HCT116 (cell line): ENCODE measurements around the gene SPSB2. TPM values are rescaled to one million over a fixed set of nuclear protein-coding genes. Genes with fewer than 3 reads are reported as not detected.

ENCODE experiments used
- ATAC-seq: fragments of 200-7000 bp; cut with Tn5 transposase; 2 replicates; pipeline ENCODE4 v1.9.1; 2020; ENCODE audit warnings: mild to moderate bottlenecking, moderate library complexity
- BruUV-seq: library from RNA; stranded (reverse); fragments of 400-500 nt; replicated peaks from 2 replicates; lab custom pipeline; 2021; lab: Mats Ljungman, UMichigan
- CTCF ChIA-PET: fragments of 300-600 bp; sonication (Branson Sonifier 250); formaldehyde crosslinking; loops from one replicate; lab custom pipeline; 2021; ENCODE audit warnings: antibody characterized with exemption; lab: Charles Lee
- POLR2A ChIA-PET: fragments of 300-600, 350-600 bp; sonication (Branson Sonifier 250); formaldehyde crosslinking; loops from one replicate; lab custom pipeline; 2021; ENCODE audit warnings: antibody characterized with exemption; lab: Charles Lee
- RAD21 ChIA-PET, 2 experiments: fragments of 300-600 bp; sonication (Branson Sonifier 250); formaldehyde crosslinking; loops; one replicate each; lab custom pipeline; 2023; ENCODE audit warnings: low total read pairs in 2 of 2; ENCODE audit not compliant: uncharacterized antibody in 2 of 2, unreplicated experiment in 2 of 2, low non-redundant PET in 1 of 2; lab: Charles Lee
- DNase-seq: peaks from one replicate; pipeline ENCODE4 v3.0.0-alpha.2; 2010; ENCODE audit warnings: low read depth, low spot score
- H2AFZ ChIP-seq: fragments of 200-600 bp; shearing (Covaris generic), sonication (generic); 2 replicates; pipeline ENCODE4 v1.6.1; 2017; ENCODE audit warnings: low read depth, mixed run types, mixed read lengths, antibody characterized with exemption, low read length; ENCODE audit not compliant: poor library complexity, severe bottlenecking
- H3K27ac ChIP-seq: 2 replicates; pipeline ENCODE4 v1.5.1; 2012; ENCODE audit warnings: low read depth, low read length
- H3K27me3 ChIP-seq: fragments of 200-600 bp; sonication (generic); 2 replicates; pipeline ENCODE4 v1.6.1; 2016; ENCODE audit warnings: mixed run types, low read length, mixed read lengths; ENCODE audit not compliant: insufficient read depth
- H3K36me3 ChIP-seq, 2 experiments: fragments of 200-500 bp in 1 of 2; fragments of 200-600 bp in 1 of 2; sonication (Bioruptor generic) in 1 of 2; sonication (generic) in 1 of 2; 2 replicates each; pipeline versions ENCODE4 v1.5.1 to v1.6.1; 2014 to 2016; ENCODE audit warnings: low read length in 2 of 2, inconsistent platforms in 1 of 2, mixed read lengths in 1 of 2, mixed run types in 1 of 2; ENCODE audit not compliant: insufficient read depth in 2 of 2, control insufficient read depth in 1 of 2
- H3K4me1 ChIP-seq, 2 experiments: fragments of 200-600 bp in 1 of 2; sonication (generic) in 1 of 2; 2 replicates each; pipeline versions ENCODE4 v1.5.1 to v1.6.1; 2012 to 2017; ENCODE audit warnings: low read length in 2 of 2, inconsistent platforms in 1 of 2, mild to moderate bottlenecking in 1 of 2, mixed read lengths in 1 of 2, mixed run types in 1 of 2, moderate library complexity in 1 of 2; ENCODE audit not compliant: insufficient read depth in 2 of 2, control insufficient read depth in 1 of 2
- H3K4me2 ChIP-seq: fragments of 200-600 bp; sonication (generic); 2 replicates; pipeline ENCODE4 v1.6.1; 2017; ENCODE audit warnings: mixed run types, low read length, mixed read lengths
- H3K4me3 ChIP-seq, 2 experiments: fragments of 200-600 bp in 1 of 2; sonication (generic) in 1 of 2; replicated peaks in 1 of 2; 2 replicates each; pipeline ENCODE4 v1.5.1; 2011 to 2016; ENCODE audit warnings: low read length in 2 of 2, control low read depth in 1 of 2, low read depth in 1 of 2, mild to moderate bottlenecking in 1 of 2, mixed read lengths in 1 of 2, mixed run types in 1 of 2
- H3K79me2 ChIP-seq: fragments of 200-600 bp; sonication (generic); 2 replicates; pipeline ENCODE4 v1.6.1; 2017; ENCODE audit warnings: mild to moderate bottlenecking, mixed run types, low read length, moderate library complexity, mixed read lengths; ENCODE audit not compliant: insufficient read depth
- H3K9ac ChIP-seq: fragments of 200-600 bp; sonication (generic); 2 replicates; pipeline ENCODE4 v1.6.1; 2016; ENCODE audit warnings: low read length, mixed read lengths
- H3K9me2 ChIP-seq: fragments of 200-600 bp; sonication (generic), shearing (Covaris generic); 2 replicates; pipeline ENCODE4 v1.6.1; 2017; ENCODE audit warnings: mixed run types, mild to moderate bottlenecking, moderate library complexity; ENCODE audit not compliant: insufficient read depth
- H3K9me3 ChIP-seq, 2 experiments: fragments of 200-500 bp in 1 of 2; fragments of 200-600 bp in 1 of 2; sonication (Bioruptor generic) in 1 of 2; sonication (generic) in 1 of 2; 2 replicates each; pipeline ENCODE4 v1.6.1; 2014 to 2017; ENCODE audit warnings: low read length in 2 of 2, mixed read lengths in 2 of 2, inconsistent platforms in 1 of 2, low read depth in 1 of 2, mild to moderate bottlenecking in 1 of 2, mixed run types in 1 of 2, moderate library complexity in 1 of 2; ENCODE audit not compliant: control insufficient read depth in 1 of 2, insufficient read depth in 1 of 2
- H4K20me1 ChIP-seq: fragments of 200-600 bp; sonication (generic), shearing (Covaris generic); 2 replicates; pipeline ENCODE4 v1.6.1; 2017; ENCODE audit warnings: mixed run types, mild to moderate bottlenecking, moderate library complexity; ENCODE audit not compliant: insufficient read depth
- POLR2A ChIP-seq: IDR thresholded peaks from 2 replicates; pipeline ENCODE4 v1.7.0; 2011; ENCODE audit warnings: borderline replicate concordance; ENCODE audit not compliant: insufficient read depth, insufficient read length; ENCODE audit errors: extremely low read depth
- POLR2AphosphoS5 ChIP-seq: IDR thresholded peaks from 2 replicates; pipeline ENCODE4 v1.6.1; 2011; ENCODE audit warnings: mild to moderate bottlenecking, low read depth, low read length, moderate library complexity
- TCF7L2 ChIP-seq: IDR thresholded peaks from 2 replicates; pipeline ENCODE4 v1.7.0; 2011; ENCODE audit warnings: borderline replicate concordance, inconsistent platforms; ENCODE audit not compliant: insufficient read depth, insufficient read length; ENCODE audit errors: extremely low read depth
- ZFX ChIP-seq: fragments of 450-650 bp; IDR thresholded peaks from 2 replicates; pipeline ENCODE4 v1.6.1; 2017
- intact Hi-C: fragments of 100-400 bp; cut with micrococcal nuclease; formaldehyde crosslinking; loops from 2 replicates; pipeline ENCODE4 v1.10.0; 2022
- total RNA-seq: library from RNA; stranded (reverse); gene quantifications from one replicate; pipeline ENCODE4 v1.2.1, GENCODE V29; 2021; ENCODE audit not compliant: unreplicated experiment
- TF ChIP-seq, protein P1 (sequence below): IDR thresholded peaks from 2 replicates; pipeline ENCODE4 v1.6.1; 2012

The SPSB2 gene
- total RNA-seq, 1 experiment from 2014 or later: 10.0 TPM

DNA sequence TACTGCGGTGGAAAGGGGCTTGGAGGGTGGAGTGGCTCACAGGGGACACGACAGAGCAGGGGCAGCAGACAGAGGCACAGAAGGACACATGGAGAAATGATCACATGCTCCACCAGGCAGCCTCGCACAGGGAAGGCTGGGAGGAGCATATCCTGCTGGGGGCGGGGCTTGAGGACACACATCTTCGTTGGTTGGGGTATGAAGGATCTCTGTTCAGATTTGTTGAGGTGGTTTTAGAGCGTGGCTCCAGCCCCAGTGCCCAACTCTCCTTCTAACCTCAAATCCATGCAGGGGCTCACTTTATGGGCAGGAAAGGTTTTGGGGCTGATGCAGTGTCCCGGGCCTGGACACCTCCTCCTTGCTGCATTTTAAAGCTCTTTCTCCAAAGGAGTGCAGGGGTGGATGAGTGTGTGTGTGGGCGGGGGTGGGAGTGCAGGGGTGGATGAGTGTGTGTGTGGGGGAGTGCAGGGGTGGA is 45.6 kb downstream of the SPSB2 start:
- no peaks in the 10 kb centered on the region for H3K9me3 ChIP-seq
- H3K27me3 ChIP-seq: peaks cover 1% of the 10 kb centered on the region; the same call in 1 of the 2 replicates
- H3K9me2 ChIP-seq: no peaks in the 10 kb centered on the region
- H3K36me3 ChIP-seq: peaks cover 5 to 17% of the 10 kb centered on the region in 2 experiments; a peak in 2 of 4 replicates
- peak overlapping the region; percentile 54 to 95 for H3K4me3 ChIP-seq
- DNase-seq (peak; percentile 69), ATAC-seq (peak; percentile 66)
- TSS peak; percentile 40 for BruUV-seq
- H3K4me2 ChIP-seq: peak overlapping the region; percentile 91
- H3K4me1 ChIP-seq: peaks cover 12 to 35% of the 10 kb centered on the region in 2 experiments
- no peaks in the 10 kb centered on the region for H4K20me1 ChIP-seq
- intact Hi-C loops: no loop called here
- CTCF ChIA-PET: interaction anchor here (1.4 to 2.7 kb wide), 3 partner anchors 24 to 74 kb away, joined by 3 to 11 read pairs (median 8); partner anchors contain the start of genes CDCA3, MLF2, PTMS and USP5
- RAD21 ChIA-PET: no interaction called here
- peak overlapping the region; percentile 66 for H3K9ac ChIP-seq
- POLR2A ChIA-PET: interaction anchor here (1.0 to 3.6 kb wide), 3 partner anchors 41 to 138 kb away, joined by 3 to 11 read pairs (median 4); partner anchors contain the start of genes PTMS and ZNF384
- TF ChIP-seq, protein P1, sequence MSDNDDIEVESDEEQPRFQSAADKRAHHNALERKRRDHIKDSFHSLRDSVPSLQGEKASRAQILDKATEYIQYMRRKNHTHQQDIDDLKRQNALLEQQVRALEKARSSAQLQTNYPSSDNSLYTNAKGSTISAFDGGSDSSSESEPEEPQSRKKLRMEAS: no peak
- TF ChIP-seq POLR2AphosphoS5 (peak; percentile 85), ZFX (no peak), POLR2A (peak; percentile 81)
- peak overlapping the region; percentile 78 for H3K27ac ChIP-seq
- no peak overlapping the region for H2AFZ ChIP-seq
- H3K79me2 ChIP-seq: peaks cover 31% of the 10 kb centered on the region

DNA sequence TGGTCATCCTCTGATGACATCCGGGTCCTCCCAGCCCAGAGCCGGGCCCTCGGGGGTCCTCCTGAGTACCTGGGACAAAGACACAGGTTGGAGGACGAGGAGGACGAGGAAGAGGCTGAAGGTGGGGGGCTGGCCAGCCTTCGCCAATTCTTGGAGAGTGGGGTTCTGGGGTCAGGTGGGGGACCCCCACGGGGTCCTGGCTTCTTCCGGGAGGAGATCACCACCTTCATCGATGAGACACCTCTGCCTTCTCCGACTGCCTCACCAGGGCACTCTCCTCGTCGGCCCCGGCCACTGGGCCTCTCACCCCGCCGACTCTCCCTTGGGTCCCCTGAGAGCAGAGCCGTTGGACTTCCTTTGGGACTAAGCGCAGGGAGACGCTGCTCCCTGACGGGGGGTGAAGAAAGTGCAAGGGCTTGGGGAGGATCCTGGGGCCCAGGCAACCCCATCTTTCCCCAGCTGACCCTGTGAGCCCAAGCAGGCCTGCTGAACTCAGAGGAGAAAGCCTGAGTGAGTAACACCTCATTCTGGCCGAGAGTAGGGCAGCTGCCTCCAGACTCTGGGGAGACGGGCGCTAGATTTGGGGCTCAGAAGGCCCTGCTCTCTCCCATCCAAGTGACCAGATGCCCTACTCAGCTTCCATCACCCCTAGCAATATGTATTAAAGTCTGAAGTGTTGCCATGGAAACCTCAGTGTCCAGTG is 46.2 kb downstream of the SPSB2 start:
- Histone ChIP-seq H3K79me2 (peaks cover 31% of the 10 kb centered on the region), H3K36me3 (peaks cover 5 to 12% of the 10 kb centered on the region in 2 experiments; a peak in 2 of 4 replicates), H2AFZ (no peak overlapping the region), H3K9me2 (no peaks in the 10 kb centered on the region), H3K4me1 (peaks cover 17 to 41% of the 10 kb centered on the region in 2 experiments), H3K9ac (peak overlapping the region; percentile 66), H3K27me3 (peaks cover 6% of the 10 kb centered on the region; the same call in 1 of the 2 replicates), H4K20me1 (no peaks in the 10 kb centered on the region), H3K4me2 (peak overlapping the region; percentile 91)
- BruUV-seq: no TSS peak
- ChIA-PET RAD21 (no interaction called here), CTCF (interaction anchor here (0.9 to 2.4 kb wide), 3 partner anchors 61 to 74 kb away, joined by 3 to 11 read pairs (median 3); partner anchors contain the start of genes MLF2 and PTMS), POLR2A (interaction anchor here (1.0 to 1.4 kb wide), 2 partner anchors 61 to 137 kb away, joined by 3 to 4 read pairs; partner anchors contain the start of genes PTMS and ZNF384)
- ATAC-seq: no peak
- DNase-seq: no peak
- TF ChIP-seq TCF7L2 (no peak), ZFX (peak; percentile 16; the same call in 1 of the 2 replicates)
- TF ChIP-seq, all 23 proteins: peak for 1
- Histone ChIP-seq H3K9me3 (no peaks in the 10 kb centered on the region), H3K4me3 (peak overlapping the region; percentile 54 to 95), H3K27ac (peak overlapping the region; percentile 78)
- intact Hi-C loops: no loop called here
